T-helper 1 cell treated with Interleukin-12 subunit alpha and Interleukin-12 subunit beta and Interleukin-4 antibody, amounts not matched to agents 30 ng/mL and 1 ng/mL, for 36 hours (primary cell): ENCODE data around the gene SPRR2D. TPM values are rescaled to one million over a fixed set of nuclear protein-coding genes. Genes with fewer than 3 reads are reported as not detected.
"Not testable (repeated sequence)": the region's sequence is repeated elsewhere in the genome, so short reads cannot be mapped to it uniquely, and the experiment has no call there.

Experiments
- intact Hi-C: fragments of 100-400 bp; cut with micrococcal nuclease; formaldehyde crosslinking; loops from one replicate; pipeline ENCODE4 v1.15.1; 2024
- total RNA-seq: library from RNA; stranded (reverse); gene quantifications from 2 replicates; pipeline ENCODE4 v1.2.3, GENCODE V29; 2022

Gene SPRR2D
- total RNA-seq, result not detected in 2 replicates

DNA sequence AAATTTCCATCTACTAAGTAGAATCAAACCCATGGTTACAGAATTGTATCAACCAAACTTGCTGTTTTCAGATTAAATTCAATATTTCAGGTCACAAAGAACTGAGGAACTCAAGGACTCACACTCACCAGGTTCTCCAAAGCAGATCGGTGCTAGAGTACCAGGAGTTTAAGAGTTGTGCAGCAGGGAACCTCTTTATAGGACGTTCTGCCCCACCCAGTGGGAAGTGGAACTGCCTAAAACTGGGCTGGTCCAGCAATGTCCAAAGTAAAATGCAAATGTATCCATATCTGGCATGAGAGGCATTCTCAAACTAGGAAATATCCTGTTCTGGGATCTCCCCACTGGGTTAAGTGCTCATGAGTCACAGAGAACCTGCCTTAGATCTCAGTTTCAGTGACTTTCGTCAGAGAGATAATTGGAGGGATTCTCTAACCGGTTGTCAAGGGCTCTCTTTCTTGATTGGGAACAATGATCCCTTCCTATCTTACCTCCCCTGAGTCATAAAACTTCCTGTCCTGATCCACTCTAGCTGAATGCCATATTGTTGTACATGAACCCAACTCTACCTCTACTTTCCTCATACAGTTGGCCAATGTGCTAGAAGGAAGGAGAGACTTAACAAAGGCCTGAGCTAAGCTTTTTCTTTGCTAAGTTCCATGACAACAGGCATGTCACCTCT lies at the start of gene SPRR2D:
Gene SPRR2D (minus strand): TSS at position 171 of the 682 bp plus-strand sequence. CDS start 774 bp downstream, outside the sequence.
- intact Hi-C loops, result no loop called here

GRCh38 chr1:153087652-153088051 lies 46.7 kb upstream of the SPRR2D start:
- intact Hi-C loops, result no loop called here

- intact Hi-C loops, result no loop called here
Measured at GRCh38 chr1:153081736-153082135, 40.8 kb upstream of the SPRR2D start.

DNA sequence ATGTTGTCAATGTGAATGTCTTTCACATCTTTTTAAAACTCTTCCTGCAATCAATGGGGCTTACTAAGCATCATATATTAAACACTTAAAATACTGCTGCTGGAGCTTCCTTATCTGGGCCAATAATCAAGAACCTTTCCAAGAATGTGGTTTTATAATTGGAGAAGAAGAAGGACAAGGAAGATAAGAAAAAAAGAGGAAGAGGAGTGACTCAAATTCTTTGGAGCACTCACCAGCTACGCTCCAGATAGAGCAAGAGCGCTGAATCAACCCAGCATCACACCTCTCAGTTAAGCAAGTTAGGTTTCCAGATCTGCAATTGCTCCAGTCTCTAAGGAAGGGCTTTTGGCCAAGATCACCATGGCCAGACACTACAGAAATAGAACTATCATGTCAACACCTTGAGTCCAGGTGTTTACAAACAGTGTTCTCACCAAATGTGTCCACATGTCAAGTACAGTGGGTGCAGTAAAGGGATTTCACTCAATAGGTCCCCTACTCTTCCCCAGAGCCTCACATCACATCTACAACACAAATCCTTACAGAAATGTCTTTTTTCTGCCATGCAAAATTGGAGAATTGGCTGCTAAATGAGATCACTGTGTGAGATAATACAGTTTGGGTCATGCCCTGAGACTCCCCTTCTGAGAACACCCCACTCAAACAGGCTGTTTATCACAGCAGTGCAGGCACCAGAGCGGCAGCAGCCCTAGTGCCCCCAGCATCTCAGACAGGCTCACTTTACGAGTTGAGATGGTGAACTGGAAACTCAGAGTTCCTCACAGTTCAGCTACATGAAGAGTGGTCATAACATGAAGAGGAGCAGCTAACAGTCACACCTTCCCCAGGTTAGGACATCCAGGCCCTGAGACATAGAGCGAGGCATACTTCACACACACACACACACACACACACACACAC lies 32.1 kb upstream of the SPRR2D start:
- intact Hi-C loops, result no loop called here

DNA sequence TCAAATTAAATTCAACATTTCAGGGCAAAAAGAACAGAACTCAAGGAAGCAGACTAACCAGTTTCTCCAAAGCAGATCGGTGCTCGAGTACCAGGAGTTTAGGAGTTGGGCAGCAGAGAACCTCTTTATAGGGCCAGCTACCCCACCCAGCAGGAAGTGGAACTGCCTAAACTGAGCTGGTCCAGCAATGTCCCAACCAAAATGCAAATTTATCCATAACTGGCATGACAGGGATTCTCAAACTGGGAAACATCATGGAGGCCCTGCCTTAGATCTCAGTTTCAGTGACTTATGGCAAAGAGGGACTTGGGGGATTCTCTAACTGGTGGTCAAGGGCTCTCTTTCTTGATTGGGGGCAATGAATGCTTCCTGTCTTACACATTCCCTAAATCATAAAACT lies 30.6 kb upstream of the SPRR2D start, which contains the start of gene SPRR2B:
Gene SPRR2B (minus strand): TSS at position 101 of the 400 bp plus-strand sequence. CDS start 772 bp downstream, outside the sequence.
- intact Hi-C loops, result no loop called here

GRCh38 chr1:153070243-153070642 lies 29.3 kb upstream of the SPRR2D start:
- intact Hi-C loops, result no loop called here

GRCh38 chr1:153058826-153059784 lies 18.2 kb upstream of the SPRR2D start:
- intact Hi-C loops, result no loop called here

DNA sequence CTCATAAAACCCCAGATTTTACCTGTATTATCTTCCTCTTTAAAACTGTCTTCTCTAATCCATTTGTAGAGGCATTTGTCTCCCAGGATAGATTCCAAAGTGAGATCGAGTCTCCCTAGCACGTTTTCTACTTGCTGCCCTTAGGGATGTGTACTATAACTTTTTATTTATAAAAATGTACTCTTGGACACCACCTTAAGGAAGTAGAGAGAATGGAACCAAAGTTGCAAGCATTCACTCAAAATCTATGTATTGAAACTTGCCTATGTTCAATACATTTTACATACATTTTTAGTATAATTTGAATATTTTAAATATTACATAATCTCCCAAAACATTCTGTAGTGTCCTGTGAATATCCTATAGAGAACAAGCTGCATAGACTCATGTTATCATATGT lies 17.2 kb upstream of the SPRR2D start:
- intact Hi-C loops, result no loop called here

GRCh38 chr1:153057375-153057774 lies 16.5 kb upstream of the SPRR2D start, which contains the start of gene SPRR2A:
TSS of gene SPRR2A (minus strand) at chr1:153057512. CDS start at chr1:153056735, 777 bp downstream.
- intact Hi-C loops, result no loop called here

DNA sequence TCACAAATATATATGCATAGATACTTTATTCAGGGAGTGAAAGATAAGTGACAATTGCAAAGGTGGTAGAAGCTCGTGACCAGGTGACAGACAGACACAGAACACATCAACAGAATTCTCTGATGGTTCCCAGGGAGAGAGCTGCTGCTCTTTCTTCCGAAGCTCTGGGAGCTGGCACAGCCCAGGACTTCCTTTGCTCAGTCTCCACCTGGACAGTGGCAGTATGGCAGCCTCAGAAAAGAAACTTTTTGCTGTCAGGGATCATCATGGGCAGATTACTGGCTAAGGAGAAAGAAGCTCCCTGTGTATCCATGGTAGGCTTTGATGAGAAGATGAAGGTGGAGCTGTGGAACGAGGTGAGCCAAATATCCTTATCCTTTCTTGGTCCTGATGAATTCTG lies 15.2 kb upstream of the SPRR2D start:
- intact Hi-C loops, result not testable (repeated sequence)

DNA sequence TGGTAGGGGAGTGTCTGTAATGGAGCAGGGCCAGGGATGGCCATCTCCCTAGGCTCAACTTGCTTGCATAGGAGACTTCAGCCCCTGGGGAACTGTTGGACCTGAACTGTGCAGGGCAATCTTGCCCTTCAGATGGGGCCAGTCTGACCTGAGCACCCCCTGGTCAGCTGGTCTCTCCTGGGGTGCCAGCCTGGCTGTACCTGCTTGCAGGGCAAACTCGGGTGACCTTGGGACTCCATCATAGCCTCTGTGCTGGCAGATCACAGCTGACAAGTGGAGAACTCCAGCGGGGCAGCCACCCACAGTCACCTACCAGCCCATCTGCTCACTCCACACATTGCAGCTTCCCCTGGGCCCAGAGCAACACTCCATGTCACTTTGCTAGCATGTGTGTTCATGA lies 8.3 kb upstream of the SPRR2D start:
- intact Hi-C loops, result no loop called here

DNA sequence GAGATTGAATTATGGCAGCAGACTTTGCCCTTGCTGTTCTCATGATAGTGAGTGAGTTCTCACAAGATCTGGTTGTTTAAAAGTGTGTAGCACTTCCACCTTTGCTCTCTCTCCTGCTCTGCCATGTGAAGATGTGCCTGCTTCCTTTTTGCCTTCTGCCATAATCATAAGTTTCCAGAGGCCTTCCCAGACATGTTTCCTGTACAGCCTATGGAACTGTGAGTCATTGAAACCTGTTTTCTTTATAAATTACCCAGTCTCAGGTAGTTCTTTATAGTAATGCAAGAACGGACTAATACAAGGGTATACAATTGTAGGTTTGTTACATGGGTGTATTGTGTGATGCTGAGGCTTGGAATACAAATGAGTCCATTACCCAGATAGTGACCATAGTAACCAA lies 5.7 kb downstream of the SPRR2D start:
- intact Hi-C loops, result no loop called here

DNA sequence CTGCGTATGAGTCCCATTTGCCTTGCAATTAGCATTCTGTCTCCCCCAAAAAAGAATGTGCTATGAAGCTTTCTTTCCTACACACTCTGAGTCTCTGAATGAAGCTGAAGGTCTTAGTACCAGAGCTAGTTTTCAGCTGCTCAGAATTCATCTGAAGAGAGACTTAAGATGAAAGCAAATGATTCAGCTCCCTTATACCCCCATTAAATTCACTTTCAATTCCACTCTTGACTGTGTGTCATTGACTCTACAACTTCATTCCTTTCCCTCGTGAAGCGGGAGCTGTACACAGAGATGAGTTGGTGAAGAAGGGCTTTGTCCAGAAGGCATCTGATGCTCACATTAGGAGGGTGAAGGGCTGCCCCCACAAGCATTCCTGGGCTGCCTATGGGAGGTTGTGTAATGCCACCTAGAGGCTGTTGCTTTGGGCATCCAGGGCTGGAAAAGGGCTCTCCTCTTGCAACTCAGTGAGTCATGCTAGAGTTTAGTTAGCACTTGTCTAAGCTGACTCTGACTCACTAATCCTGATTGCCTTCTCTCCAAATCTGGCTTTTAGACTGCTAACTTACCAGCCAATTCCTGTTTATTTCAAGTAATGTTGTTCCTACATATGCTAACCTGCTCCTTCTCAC lies 8.1 kb downstream of the SPRR2D start:
- intact Hi-C loops, result no loop called here

GRCh38 chr1:153032073-153032472 lies 8.8 kb downstream of the SPRR2D start:
- intact Hi-C loops, result no loop called here

DNA sequence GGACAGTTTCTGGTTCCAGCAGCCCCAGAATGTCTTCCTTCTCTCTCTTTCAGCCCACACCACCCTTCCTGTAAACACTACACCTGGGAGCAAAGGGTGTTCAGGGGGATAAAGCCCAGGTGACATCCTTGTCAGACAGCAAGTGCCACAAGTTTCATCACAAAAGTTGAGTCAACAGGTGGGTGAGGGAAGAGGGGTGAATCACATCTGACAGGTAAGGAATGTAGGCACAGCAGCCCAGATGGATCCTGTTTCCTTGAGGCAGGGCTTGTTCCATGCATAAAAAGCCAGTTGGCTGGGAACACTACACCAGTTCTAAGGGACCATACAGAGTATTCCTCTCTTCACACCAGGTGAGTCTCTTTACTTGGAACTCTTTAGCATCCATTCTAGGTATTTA lies 10.0 kb downstream of the SPRR2D start, which contains the start of gene SPRR1B:
Gene SPRR1B (plus strand): TSS at position 309 of the 400 bp plus-strand sequence. CDS start 1,143 bp downstream, outside the sequence.
- intact Hi-C loops, result no loop called here

DNA sequence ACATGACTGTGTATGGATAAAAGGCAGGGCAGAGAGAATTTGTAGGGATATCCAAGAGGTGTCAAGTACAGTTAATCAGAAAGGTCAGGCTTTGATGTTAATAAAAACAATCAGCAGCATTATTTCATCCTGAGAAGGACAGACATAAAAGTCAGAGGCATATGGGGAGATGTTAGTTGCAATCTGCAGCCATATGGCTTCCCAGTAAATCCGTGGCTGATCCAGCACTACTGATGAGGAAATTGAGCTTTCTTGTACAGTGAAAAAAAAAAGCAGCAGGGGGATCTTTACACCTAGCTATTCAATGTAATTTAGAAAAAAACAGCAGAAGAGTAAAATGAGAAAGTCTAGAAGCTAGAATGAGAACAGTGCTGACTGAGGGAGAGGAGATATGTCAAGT lies 12.2 kb downstream of the SPRR2D start:
- intact Hi-C loops, result no loop called here

DNA sequence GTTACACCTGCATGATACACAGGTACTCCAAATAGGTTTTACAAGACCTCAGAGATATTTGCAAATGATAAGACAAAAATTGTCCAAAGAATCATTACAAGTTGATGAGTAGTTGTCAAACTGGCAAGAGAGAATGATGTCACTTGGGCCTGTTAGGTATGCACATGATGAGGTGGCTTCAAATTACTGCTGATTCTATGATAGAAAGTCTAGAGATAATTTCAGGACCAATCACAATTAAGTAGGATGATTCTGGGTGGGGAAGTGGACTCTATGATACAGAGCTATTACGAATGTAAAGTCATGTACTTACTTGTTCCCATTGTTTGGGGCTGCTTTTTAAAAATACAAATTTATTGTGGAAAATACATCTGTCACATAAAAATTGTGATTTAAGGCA lies 15.1 kb downstream of the SPRR2D start:
- intact Hi-C loops, result no loop called here

- intact Hi-C loops, result no loop called here
Measured at GRCh38 chr1:153024413-153024812, 16.5 kb downstream of the SPRR2D start.

GRCh38 chr1:153023109-153023508 lies 17.8 kb downstream of the SPRR2D start:
- intact Hi-C loops, result no loop called here

- intact Hi-C loops, result not testable (repeated sequence)
Measured at GRCh38 chr1:153022340-153022739, 18.6 kb downstream of the SPRR2D start.
